Spleen (tissue), 11 donors: ENCODE data around the gene PKIG. TPM values are rescaled to one million over a fixed set of nuclear protein-coding genes. Genes with fewer than 3 reads are reported as not detected.

ENCODE experiments used
- DNase-seq: peaks from one replicate; pipeline ENCODE4 v3.0.0-alpha.2; 2020
- H3K27ac ChIP-seq, 8 donors: fragments of 200-600 bp; sonication (generic) in 7 of 8; 1 replicate in 4 of 8; 2 replicates in 4 of 8; pipeline versions ENCODE4 v1.5.0 to v1.8.0; 2016 to 2021; ENCODE audit warnings: inconsistent platforms in 4 of 8, mild to moderate bottlenecking in 4 of 8, moderate library complexity in 1 of 8
- H3K27me3 ChIP-seq, 7 donors: fragments of 200-600 bp; sonication (generic) in 6 of 7; replicated peaks in 1 of 7; 1 replicate in 4 of 7; 2 replicates in 3 of 7; pipeline versions ENCODE4 v1.5.0 to v1.8.0; 2016 to 2021; ENCODE audit warnings: inconsistent platforms in 3 of 7, mild to moderate bottlenecking in 1 of 7
- H3K36me3 ChIP-seq, 6 donors: fragments of 200-600 bp; sonication (generic) in 5 of 6; 1 replicate in 4 of 6; 2 replicates in 2 of 6; pipeline versions ENCODE4 v1.5.0 to v1.8.0; 2016 to 2021; ENCODE audit warnings: inconsistent platforms in 2 of 6
- H3K4me1 ChIP-seq, 6 donors: fragments of 200-600 bp; sonication (generic) in 5 of 6; 1 replicate in 3 of 6; 2 replicates in 3 of 6; pipeline versions ENCODE4 v1.5.0 to v1.8.0; 2016 to 2021; ENCODE audit warnings: inconsistent platforms in 3 of 6
- H3K4me3 ChIP-seq, 8 donors: fragments of 200-600 bp; sonication (generic) in 7 of 8; 1 replicate in 4 of 8; 2 replicates in 4 of 8; pipeline versions ENCODE4 v1.5.0 to v1.8.0; 2016 to 2021; ENCODE audit warnings: inconsistent platforms in 4 of 8, mild to moderate bottlenecking in 4 of 8, moderate library complexity in 2 of 8
- H3K9me3 ChIP-seq, 8 donors: fragments of 200-600 bp; sonication (generic) in 7 of 8; 1 replicate in 4 of 8; 2 replicates in 4 of 8; pipeline versions ENCODE4 v1.5.0 to v1.8.0; 2016 to 2021; ENCODE audit warnings: inconsistent platforms in 4 of 8
- POLR2A ChIP-seq, 3 donors: fragments of 450-650 bp; IDR thresholded peaks; one replicate each; pipeline ENCODE4 v1.5.1; 2017; ENCODE audit warnings: antibody characterized with exemption in 3 of 3, mild to moderate bottlenecking in 1 of 3
- POLR2AphosphoS5 ChIP-seq, 3 donors: sonication (generic); formaldehyde crosslinking; IDR thresholded peaks; one replicate each; pipeline ENCODE4 v1.5.1; 2017; ENCODE audit warnings: antibody characterized with exemption in 3 of 3
- WGBS, 5 donors: extraction: QIAGEN DNeasy Blood & Tissue Kit in 3 of 5; methylation state at CpG; one replicate each; pipeline versions ENCODE4 v1.1.5 to v1.1.7; 2013 to 2018; 5-methylcytosine and 5-hydroxymethylcytosine counted together
- intact Hi-C: fragments of 100-400 bp; cut with DNase I; formaldehyde crosslinking; loops from one replicate; pipeline ENCODE4 v1.15.0; 2023; ENCODE audit warnings: low total_unique reads
- polyA plus RNA-seq, 3 donors: library from polyadenylated mRNA; stranded (reverse); fragments of 200-250 nt; gene quantifications; one replicate each; pipeline ENCODE4 v1.2.1, GENCODE V29; 2013
- total RNA-seq, 7 donors: library from RNA; depleted of rRNA in 3 of 7; stranded (reverse); fragments of >200 nt in 3 of 7; fragmentation: NEBNext Ultra II Directional in 4 of 7; extraction: Animal tissue kit (Norgen Biotek cat#: 25700) in 4 of 7; gene quantifications; one replicate each; pipeline versions ENCODE4 v1.1.0 to v1.2.1, GENCODE V29; 2016 to 2021
- TF ChIP-seq, protein P1 (sequence below), 11 experiments: fragments of 200-600 bp in 7 of 11; fragments of 450-650 bp in 4 of 11; sonication (generic) in 4 of 11; IDR thresholded peaks in 8 of 11; conservative IDR thresholded peaks in 3 of 11; 1 replicate in 7 of 11; 2 replicates in 4 of 11; pipeline versions ENCODE4 v1.4.0 to v1.8.0; 2016 to 2021; ENCODE audit warnings: antibody characterized with exemption in 11 of 11, inconsistent platforms in 4 of 11, mild to moderate bottlenecking in 1 of 11
- donor health status: healthy with polysubstance abuse.
- donor health status: DM: no; HTN: no; CAD: no; lungs with moderate emphysema.
- donor health status: DM: no; HTN: no; CAD: no.
- donor health status: Bipolar disorder and iron deficiency.
- donor health status: healthy.
- donor health status: DM: no; HTN: no; CAD: no.
- donor health status: DM: yes; HTN: yes; CAD: no.

The PKIG gene
- total and polyA plus RNA-seq, 10 donors, result 37.5 to 82.6 (median 56.1) TPM

DNA sequence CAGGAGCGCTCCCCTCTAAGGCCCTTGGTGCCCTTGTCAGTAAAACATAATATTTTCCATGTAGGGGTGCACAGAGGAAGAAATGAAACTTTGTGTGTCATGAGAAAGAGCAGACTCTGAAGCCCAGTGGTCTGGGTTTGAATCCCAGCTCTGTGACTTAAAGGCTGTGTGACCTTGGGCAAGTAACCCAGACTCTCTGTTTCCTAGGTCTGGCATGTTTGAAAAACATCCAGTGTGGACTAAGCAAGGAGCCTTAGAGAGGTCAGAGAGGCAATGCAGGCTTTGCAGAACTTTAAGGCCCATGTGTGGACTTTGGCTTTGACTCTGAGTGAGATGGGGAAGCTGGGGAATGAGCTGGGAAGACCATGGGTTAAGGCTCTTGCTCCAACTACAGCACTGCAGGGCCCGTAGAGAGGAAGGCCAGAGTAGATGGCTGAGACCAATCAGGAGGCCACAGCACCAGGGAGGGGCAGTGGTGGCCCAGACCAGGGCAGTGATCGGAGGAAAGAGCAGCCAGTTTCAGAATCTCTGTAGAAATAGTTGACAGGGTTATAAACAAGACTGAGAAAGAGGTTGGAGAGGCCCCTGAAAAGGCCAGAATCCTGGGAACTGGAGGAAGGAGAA is 50.9 kb downstream of the PKIG start:
- Histone ChIP-seq H3K4me1 (peaks cover 0 to 17% (median 0%) of the 10 kb centered on the region in 6 donors), H3K27me3 (no peaks in the 10 kb centered on the region), H3K9me3 (no peaks in the 10 kb centered on the region), H3K4me3 (no peak overlapping the region), H3K36me3 (peaks cover 0 to 43% (median 6%) of the 10 kb centered on the region in 6 donors), H3K27ac (no peak overlapping the region)
- 82 to 94% (median 87%) methylated on average over 3 of the region's 3 CpGs for WGBS, 5 donors
- no peak for TF ChIP-seq POLR2A (IDR thresholded peaks at IDR 0.05)
- DNase-seq, result no peak
- intact Hi-C loops, result no loop called here

DNA sequence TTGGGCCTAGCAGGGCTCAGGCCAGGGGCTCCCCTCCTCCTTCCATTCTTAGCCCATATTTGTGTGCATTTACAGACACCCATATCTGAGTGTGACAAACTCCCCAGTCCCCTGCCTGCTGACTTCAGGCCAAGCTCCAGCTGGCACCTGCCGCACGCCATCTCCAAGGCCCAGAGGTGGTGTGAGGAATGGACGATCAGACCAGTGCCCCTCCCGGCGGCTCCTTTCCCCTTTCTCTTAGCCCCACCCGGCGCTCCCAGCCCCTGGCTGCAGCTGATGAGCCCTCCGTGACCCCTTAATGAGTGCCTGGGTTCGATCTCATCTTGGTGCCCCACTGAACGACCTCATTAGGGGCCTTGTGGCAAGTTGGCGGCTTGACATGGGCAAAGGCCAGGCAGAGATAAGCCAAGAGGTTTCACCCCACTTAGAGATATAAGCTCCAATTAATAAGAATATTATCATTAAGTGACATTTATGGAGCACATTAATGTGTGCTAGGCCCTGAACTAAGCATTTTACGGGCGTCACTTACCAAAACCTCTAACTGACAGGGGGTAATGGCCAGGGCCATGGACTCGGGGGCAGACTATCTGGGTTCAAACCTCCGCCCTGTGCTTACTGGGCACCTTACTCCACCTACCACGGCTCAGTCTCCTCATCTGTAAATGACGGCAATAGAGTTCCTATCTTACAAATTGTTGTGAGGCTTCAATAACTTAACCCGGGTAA is 51.7 kb downstream of the PKIG start:
- intact Hi-C loops, result no loop called here
- 83 to 91% (median 85%) methylated on average over 18 of the region's 18 CpGs for WGBS, 5 donors
- no peaks in the 10 kb centered on the region for H3K27me3 ChIP-seq
- no peak overlapping the region for H3K4me3 ChIP-seq
- H3K9me3 ChIP-seq, result no peaks in the 10 kb centered on the region
- TF ChIP-seq POLR2AphosphoS5 (IDR thresholded peaks at IDR 0.05) (no peak), POLR2A (IDR thresholded peaks at IDR 0.05) (no peak)
- TF ChIP-seq, protein P1, sequence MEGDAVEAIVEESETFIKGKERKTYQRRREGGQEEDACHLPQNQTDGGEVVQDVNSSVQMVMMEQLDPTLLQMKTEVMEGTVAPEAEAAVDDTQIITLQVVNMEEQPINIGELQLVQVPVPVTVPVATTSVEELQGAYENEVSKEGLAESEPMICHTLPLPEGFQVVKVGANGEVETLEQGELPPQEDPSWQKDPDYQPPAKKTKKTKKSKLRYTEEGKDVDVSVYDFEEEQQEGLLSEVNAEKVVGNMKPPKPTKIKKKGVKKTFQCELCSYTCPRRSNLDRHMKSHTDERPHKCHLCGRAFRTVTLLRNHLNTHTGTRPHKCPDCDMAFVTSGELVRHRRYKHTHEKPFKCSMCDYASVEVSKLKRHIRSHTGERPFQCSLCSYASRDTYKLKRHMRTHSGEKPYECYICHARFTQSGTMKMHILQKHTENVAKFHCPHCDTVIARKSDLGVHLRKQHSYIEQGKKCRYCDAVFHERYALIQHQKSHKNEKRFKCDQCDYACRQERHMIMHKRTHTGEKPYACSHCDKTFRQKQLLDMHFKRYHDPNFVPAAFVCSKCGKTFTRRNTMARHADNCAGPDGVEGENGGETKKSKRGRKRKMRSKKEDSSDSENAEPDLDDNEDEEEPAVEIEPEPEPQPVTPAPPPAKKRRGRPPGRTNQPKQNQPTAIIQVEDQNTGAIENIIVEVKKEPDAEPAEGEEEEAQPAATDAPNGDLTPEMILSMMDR (IDR thresholded peaks at IDR 0.05 in 8 of 11, conservative IDR thresholded peaks at IDR 0.05 in 3 of 11), result no peak
- H3K27ac ChIP-seq, result no peak overlapping the region
- H3K4me1 ChIP-seq, result peaks cover 0 to 17% (median 0%) of the 10 kb centered on the region in 6 donors
- DNase-seq, result no peak
- peaks cover 0 to 37% (median 6%) of the 10 kb centered on the region in 6 donors for H3K36me3 ChIP-seq

DNA sequence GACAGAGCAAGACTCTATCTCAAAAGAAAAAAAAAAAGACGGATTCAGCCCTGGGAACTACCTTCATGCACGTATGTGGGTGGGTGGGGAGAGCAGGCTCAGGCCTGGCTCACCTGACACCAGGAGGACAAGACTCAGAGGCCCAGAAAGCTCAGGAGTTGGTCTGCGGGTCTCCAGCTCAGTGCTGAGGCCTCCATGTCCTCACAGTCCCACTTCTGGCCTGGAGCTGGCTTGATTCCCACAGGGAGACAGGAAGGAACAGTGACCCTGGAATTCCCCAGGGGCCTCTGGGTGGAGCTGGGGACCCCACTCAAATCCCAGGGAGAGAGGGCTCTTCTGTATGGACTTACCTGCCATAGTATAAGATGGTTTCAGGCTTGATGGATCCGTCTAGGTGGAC is 53.5 kb downstream of the PKIG start:
- Histone ChIP-seq H3K4me3 (no peak overlapping the region), H3K27me3 (no peaks in the 10 kb centered on the region), H3K36me3 (peaks cover 0 to 38% (median 6%) of the 10 kb centered on the region in 6 donors), H3K27ac (no peak overlapping the region), H3K9me3 (no peaks in the 10 kb centered on the region), H3K4me1 (peaks cover 0 to 22% (median 2%) of the 10 kb centered on the region in 6 donors)
- intact Hi-C loops, result no loop called here
- 84 to 92% (median 85%) methylated on average over 4 of the region's 4 CpGs for WGBS, 5 donors
- TF ChIP-seq, protein P1 (IDR thresholded peaks at IDR 0.05 in 8 of 11, conservative IDR thresholded peaks at IDR 0.05 in 3 of 11), result no peak
- TF ChIP-seq POLR2AphosphoS5 (IDR thresholded peaks at IDR 0.05) (no peak), POLR2A (IDR thresholded peaks at IDR 0.05) (no peak)
- DNase-seq, result no peak

DNA sequence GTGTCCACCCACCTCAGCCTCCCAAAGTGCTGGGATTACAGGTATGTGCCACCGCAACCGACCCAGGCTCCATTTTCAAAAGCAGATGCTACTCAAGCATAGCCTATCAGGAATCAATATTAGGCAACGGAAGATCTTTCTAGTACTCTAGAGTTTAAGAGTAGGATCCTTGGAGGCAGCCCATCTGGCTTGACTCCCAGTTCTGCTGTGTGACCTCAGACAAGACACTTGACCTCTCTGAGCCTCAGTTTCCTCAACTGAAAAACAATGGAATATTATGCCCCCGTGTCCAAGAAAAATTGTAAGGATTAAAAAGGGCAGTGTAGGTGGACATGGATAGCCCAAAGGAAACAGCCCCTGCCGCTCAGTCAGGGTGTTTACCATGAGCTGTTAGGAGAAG is 54.7 kb downstream of the PKIG start:
- WGBS, 5 donors, result 81 to 89% (median 86%) methylated on average over 5 of the region's 5 CpGs
- TF ChIP-seq POLR2A (IDR thresholded peaks at IDR 0.05) (no peak), POLR2AphosphoS5 (IDR thresholded peaks at IDR 0.05) (no peak)
- TF ChIP-seq, protein P1 (IDR thresholded peaks at IDR 0.05 in 8 of 11, conservative IDR thresholded peaks at IDR 0.05 in 3 of 11), result no peak
- intact Hi-C loops, result no loop called here
- no peak for DNase-seq
- H3K4me3 ChIP-seq, result no peak overlapping the region
- H3K36me3 ChIP-seq, result peaks cover 0 to 38% (median 6%) of the 10 kb centered on the region in 6 donors
- H3K9me3 ChIP-seq, result no peaks in the 10 kb centered on the region
- H3K4me1 ChIP-seq, result peaks cover 10 to 33% (median 13%) of the 10 kb centered on the region in 6 donors
- no peak overlapping the region for H3K27ac ChIP-seq
- no peaks in the 10 kb centered on the region for H3K27me3 ChIP-seq
